Fibroblast of gingiva (primary cell): ENCODE data around the gene RNASET2.

ENCODE experiments used
- DNase-seq: peaks from one replicate; pipeline ENCODE4 v3.0.0-alpha.2; 2011; ENCODE audit warnings: low read depth

Gene RNASET2, protein sequence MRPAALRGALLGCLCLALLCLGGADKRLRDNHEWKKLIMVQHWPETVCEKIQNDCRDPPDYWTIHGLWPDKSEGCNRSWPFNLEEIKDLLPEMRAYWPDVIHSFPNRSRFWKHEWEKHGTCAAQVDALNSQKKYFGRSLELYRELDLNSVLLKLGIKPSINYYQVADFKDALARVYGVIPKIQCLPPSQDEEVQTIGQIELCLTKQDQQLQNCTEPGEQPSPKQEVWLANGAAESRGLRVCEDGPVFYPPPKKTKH

DNA sequence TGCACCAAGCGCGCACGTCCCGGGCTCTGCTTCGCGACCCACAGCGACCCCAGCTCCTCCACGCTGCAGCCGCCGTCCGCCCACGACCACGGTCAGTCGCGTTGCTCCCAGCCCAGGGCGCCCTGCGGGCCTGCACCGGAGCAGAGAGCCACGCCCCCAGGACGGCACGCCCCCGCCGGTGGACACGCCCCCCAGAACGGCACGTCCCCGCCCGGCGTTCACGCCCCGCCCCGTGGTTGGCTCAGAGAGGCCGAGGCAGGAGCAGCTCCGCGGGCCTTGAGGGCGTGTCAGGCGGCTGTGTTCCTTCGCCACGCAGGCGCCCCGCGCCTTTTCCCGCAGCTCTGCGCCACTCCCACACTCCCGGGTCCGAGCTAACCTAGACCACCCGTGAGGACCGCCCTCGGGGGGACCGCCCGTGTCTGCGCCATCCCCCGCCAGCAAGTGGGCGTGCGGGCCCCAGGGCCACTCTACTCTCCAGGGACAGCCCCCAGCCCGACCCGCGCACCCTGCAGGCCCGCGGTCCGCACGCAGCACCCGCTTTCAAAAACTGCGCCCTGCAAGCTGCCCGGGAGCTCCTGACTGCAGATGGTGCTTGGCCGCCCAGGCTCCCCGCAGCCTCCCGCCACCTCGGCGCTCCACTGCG, at the start of gene RNASET2:
RNASET2 (minus strand) TSS at position 107 of the 643 bp plus-strand sequence. CDS start 368 bp downstream, outside the sequence.
- peak; percentile 87 for DNase-seq

DNA sequence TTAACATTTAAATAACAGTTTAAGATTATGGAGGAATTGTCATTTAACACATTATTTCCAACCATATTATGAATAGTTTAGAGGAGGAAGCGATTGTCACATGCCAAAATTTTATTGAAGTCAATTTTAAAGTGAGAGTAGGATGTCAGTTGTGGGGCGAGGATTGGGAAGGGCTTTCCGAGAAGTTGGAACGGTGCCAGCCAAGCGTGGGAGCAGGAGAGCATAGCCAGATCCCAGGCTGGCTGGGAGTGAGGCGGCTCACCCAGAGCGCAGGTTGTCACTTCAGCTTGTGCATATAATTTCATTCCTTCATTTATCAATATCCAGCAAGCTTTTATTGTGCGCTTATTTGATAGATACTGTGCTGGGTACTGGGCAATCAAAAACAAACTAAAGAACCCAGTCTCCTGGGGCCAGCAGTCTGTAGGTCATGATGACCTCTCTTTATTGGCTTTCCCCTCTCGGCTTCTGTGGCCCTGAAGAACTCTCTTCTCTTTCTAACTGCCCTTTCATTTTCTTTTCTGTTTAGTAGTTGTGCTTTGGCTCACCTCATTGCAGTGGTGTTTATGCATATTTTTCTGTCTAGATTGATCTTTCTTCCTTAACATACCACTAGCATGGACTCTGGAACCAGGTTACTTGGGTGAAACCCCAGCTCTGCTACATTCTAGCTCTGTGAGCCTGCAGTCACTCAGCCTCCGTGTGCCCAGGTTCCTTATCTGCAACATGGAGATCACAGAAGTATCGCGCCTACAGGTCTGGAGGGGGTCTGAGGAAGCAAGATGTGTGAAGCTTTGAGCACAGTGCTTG, 49.2 kb upstream of the RNASET2 start:
- DNase-seq, result no peak

DNA sequence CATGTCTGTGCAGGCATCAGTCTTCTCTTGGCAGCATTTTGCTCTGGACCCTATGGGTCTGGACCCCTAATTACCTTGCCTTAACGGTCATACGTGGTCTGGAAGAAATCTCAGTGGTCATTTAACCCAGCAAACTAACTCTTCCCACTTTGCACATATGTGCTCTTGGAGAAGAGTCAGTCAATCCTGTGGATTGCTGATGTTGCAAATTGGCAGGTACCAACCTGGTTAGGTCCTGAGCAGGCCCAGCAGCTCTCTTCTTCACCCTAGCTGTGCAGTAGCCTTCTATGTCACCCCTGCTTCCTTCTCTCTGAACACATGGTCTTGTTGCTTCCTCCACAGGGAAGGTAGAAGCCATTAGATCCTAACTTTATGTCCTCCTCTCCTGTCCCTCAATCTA, 44.4 kb upstream of the RNASET2 start:
- no peak for DNase-seq

DNA sequence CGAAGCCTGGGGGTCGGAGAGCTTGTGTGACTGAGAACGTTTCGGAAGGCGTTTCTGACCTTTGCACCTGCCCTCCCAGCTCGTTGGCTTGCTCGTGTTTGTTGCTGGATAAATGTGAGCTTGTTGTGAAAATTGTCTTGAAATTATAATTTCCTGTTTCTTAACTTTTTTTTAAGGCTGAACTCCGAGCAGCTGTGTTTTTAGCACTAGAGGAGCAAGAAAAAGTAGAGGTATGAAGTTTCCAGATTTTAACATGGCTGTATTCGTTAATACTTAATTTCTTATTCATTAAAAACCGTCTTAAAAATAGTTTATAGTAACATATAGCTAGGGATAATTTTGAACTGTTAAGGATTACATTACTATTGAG, 43.5 kb upstream of the RNASET2 start:
- no peak for DNase-seq

DNA sequence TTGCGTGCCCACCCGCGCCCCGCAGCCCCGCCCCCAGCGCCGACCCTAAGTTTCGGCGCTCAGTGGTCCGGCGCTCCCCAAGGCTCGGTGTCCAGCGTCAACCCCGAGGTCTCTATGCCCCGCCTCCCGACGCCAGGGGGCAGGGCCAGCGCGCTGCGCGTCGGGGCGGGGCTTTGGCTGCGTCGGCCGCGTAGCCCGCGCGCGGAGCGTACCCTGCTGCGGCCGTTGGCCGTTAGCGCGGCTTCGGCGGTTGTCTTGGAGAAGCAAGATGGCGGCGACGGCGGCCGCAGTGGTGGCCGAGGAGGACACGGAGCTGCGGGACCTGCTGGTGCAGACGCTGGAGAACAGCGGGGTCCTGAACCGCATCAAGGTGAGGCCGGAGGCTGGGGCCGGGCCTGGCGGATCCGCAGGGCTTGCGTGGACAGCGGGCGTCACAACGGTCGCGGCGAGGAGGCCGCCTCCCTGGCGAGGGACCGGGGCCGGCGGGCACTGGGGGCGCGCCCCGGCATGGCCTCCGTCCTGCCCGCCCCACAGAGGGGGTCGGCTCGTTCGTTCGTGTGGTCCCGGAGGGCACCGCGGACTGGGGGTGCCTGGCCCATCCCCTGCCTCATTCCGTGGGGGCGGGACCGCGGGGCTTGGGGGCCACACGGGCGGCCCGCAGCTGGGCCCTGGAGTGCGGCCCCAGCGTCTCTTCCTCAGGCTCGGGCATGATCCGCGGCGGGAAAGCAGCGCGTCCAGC, 43.0 kb upstream of the RNASET2 start, which contains the start of gene CEP43:
CEP43 (plus strand) TSS at position 253 of the 739 bp plus-strand sequence; CDS start at position 269, 16 bp downstream.
- peak; percentile 93 for DNase-seq

DNA sequence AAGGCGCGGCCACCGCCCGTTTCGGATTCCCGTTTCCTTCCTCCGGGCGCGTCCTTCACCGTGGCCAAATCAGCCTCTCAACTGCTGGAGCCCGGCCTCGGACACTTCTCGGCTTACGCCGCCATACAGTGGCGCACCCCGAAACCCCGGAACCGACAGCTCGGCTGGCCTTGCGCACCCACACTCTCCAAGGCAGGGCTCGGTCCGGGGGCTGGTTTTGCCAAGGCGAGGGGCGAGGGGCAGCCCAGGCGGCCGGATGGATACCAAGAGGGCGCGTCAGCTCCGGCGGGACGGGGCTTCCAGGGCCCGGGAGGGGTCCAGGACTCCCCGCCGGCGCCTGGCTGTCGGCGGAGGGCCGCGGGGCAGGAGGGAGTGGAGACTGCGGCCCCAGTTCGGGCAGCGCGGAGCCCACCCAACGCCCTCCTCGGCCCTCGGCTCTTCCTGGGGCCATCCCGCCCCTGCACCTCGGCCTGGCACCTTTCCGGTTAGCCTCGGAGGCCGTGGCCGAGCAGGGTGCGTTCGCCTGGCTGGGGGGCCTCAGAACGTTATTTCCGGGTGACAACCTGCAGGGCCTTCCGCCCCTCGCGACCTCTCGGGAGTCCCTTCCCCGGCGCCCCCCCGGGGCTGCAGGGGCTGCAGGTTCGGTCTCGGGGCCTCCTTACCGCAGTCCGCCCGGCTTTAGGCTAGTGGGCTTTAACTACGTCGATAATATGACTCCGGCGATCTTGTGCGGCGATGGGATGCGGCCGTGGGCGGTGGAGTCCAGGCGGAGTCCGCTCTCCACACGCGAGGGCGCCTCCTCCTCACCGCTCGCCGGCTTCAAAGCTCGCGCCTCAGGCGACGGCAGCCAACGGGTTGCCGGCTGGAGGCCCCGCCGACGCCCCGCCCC, 42.1 kb upstream of the RNASET2 start:
- no peak for DNase-seq

DNA sequence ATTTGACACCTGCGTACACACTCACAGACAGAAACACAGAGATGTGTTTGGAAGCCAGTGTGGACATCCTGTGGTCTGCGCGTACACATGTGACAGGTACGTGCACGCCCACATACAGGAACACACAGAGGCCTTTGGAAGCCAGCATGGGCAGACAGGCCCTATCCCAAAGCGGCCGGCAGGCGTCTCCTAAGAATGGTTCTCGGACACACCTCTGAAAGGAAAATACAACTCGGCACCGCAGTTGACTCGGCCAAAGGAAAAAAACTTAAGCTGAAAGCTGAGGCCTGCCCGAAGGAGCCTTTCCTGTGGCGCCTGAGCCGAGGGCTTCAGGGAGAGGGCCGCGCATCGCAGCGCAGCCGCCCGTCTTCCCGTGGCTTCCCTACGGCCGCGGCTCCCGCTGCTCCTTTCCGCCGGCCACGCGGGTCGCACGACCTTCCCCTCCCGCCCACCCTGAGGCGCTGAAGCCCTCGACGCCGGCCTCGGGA, 41.5 kb upstream of the RNASET2 start:
- DNase-seq, result peak; percentile 56

DNA sequence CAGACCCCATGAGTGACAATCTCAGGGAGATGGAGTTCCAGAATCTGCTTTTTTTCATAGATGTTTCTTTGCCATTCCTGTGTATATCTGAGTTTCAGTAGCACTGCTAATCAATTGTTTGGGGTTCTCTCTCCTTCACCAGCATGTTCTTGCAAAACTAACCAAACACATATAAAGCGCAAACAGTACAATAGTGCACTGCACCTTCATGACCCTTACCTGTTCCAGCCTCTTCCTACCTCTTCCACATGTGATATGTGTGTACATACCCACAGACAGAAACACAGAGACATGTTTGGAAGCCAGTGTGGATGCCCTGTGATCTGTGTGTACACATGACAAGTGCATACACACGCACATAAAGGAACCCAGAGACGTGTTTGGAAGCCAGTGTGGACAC, 41.0 kb upstream of the RNASET2 start:
- DNase-seq, result no peak

DNA sequence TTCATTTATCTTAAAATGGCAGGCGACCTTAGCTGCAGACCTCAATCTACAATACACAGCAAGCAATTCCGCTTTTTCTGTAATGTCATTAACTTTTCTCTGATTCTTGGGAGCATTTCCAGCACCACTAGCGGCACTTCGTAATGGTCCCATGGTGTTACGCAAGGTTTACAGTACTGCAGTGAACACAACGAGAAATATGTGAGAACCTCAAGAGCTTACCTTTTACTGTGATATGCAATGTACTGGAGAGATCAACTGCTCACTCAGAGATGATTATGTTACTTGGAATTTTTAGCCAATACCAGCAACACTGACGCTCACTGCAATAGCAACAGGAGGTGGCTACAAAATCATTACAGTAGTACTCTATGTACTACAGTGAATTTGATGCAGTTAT, 40.1 kb upstream of the RNASET2 start:
- DNase-seq, result no peak

DNA sequence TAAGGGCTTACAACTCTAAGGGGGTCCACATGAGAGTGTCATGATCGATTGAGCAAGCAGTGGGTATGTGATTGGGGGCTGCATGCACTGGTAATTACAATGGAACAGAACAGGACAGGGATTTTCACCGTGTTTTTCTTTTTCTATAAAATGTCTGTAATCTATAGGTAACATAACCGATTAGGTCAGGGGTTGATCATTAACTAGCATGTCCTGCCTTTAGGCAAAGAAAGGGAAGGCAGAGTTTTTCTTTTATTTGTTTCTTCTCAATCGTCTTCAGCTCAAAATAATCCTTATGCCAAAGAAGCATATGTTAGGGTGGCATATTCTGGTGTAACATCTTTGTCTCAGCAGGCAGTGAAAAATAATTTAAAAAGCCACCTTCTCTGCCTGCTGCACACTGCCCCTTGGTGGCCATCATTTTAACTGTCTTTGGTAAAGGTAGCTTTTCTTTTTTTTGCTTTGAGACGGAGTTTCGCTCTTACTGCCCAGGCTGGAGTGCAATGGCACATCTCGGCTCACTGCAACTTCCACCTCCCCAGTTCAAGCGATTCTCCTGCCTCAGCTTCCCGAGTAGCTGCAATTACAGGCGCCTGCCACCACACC, 33.2 kb upstream of the RNASET2 start:
- DNase-seq, result peak; percentile 39

DNA sequence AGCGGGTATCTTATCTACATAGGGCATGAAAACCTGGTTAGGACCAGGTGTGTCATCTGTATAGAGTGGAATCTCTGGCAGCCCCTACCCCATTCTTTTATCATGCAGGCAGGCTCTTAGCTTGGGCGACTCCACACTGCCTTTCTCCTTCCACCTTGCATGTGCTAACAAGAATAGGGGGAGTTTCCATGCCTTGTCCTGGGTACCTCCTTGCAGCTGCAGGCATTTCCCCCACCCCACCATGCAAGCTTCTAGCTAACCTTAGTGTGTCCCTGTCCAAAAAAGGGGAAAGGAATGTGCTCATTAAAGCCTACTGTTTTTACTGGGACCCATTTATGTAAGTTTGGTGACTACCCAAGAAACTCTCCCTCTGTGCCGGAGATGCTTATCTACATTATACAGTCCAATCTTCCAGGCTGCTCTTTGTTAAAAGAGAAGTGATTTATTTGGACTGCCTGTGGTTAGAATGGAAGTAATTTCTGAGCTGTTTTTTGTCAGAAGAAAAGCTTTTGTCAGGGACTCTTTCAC, 32.4 kb upstream of the RNASET2 start:
- no peak for DNase-seq

DNA sequence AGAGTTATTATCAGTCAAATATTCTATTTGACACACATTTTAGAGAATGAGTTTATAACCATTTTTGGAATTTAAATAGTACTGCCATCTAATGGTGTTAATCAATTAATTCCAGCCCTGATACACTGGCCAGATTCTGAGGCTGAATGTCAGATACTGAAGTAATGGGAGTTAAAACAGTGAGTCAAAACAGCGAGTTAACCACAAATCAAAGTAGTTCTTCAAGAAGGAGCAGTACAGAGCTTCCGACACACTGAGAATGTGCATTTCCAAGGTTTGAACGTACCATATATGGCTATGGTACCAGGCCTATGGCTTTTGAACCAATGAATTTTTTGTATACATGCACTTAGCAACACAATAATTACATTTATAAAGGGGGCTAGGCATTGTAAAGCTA, 31.6 kb upstream of the RNASET2 start:
- no peak for DNase-seq

DNA sequence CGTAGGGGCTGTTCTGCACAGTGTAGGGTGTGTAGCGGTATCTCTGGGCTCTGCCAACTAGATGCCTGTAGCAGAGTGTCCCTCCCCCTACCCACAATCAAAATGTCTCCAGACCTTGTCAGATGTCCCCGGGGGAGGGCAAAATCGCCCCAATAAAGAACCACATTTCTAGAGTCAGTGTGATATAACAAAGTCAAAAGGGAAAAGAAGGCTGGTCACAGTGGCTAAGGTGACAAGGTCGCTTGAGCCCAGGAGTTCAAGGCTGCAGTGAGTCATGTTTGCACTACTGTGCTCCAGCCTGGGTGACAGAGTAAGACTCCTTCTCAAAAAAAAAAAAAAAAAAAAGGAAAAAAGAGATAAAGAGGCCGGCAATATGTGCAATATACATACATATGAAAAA, 31.1 kb upstream of the RNASET2 start:
- no peak for DNase-seq

DNA sequence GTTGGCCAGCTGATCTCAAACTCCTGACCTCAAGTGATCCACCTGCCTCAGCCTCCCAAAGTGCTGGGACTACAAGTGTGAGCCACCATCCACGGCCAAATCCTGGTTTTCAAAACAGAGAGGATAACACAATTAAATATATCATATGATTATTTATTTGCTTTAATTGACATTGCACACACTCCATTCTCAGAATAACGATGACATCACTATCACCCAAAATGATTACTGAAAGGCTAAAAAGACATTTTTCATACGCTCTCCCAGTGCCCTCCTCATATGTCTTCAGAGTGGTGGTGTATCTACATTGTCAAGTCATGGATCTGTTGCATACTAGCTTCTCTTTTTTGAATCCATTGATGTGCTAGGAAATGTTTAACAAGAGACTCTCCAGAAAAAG, 24.4 kb upstream of the RNASET2 start:
- no peak for DNase-seq

DNA sequence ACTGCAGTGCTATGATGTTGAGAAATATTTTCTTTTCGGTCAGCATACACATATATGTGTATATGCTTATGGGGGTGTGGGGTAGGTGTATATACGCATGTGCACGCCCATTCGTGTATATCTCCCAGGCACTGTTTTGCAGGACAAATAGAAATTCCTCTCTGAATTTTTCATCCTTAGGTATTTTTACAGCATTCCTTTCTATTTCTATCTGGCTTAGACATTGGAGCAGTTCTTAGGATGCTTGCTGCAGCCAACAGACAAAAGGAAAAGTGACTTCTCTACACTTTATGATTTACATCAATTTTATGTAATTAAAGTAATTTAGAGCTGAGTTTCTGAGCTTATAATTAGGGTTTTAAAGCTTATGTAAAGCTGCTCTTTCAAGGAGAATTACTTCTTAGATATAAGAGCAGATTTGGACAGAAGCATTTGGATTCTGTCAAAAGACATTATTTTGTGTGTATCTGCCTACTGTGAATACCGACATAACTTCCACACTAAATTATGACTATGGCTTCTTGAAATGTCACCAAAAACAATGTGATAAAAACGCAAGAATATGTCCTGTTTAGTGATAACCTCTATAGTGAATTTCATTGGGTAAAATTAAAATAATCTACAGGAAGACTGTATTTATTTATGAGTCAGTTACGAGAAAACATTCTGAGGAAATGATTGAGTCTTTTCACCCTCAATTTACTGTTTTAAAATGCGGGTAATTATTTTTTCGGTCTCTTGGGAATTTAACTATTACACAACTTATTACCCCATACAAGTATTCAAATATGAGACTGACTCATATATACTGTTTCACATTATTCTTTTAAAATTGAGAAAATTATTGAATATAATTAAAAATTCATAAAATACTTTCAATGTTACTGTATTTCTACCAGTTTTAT, 21.5 kb upstream of the RNASET2 start:
- peak; percentile 55 for DNase-seq

DNA sequence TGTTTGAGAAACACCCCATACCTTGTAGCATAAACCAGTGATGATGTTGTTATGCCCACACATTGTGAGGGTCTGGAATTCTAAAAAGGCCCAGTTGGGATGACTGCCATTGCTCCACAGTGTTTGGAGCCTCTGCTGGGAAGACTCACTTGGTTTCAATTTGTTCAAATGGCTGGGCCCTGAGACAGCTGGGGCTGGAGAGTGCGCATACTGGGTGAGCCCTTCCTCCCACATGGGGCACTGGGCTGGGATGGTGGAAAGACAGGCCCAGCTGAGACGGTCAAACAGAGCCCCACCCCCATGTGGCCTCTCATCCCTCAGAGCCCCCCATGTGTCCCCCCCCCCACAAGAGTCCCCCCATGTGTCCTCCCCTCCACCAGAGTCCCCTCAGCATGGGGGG, 20.3 kb upstream of the RNASET2 start:
- DNase-seq, result no peak

DNA sequence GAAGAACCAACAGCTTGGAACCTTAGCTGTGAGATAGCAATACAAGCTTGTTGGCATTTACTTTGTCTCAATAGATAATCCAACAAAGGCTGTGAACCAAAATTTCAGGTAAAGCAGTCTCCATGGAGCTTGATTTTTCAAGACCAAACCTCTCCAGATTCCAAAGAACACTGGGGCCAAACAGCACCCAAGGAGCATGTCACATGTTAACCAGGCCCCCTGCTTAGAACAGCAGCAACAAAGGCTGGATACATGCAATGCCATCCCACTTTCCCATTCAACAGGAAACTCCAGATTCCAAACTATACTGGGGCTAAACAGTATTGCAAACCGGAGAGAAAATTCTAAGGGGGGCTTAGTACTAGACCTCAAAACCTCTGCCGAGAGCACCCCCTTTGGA, 15.8 kb upstream of the RNASET2 start:
- no peak for DNase-seq

DNA sequence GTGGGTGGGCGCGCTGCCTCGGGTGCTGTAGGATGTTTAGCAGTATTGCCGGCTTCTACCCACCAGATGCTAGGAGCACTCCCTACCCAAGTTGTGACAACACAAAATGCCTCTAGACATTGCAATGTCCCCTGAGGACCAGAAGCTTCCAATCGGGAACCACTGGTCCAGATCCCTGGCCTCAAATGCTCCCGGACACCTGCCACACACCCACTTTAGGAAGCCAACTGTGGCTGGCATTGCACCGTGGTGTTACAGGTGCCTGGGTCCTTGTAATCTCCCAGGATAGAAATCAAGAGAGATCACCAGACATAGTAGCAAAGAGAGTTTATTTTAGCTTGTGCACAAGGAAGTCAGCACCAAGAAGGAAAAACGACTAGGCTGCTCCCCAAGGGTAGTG, 14.9 kb upstream of the RNASET2 start:
- DNase-seq, result no peak

DNA sequence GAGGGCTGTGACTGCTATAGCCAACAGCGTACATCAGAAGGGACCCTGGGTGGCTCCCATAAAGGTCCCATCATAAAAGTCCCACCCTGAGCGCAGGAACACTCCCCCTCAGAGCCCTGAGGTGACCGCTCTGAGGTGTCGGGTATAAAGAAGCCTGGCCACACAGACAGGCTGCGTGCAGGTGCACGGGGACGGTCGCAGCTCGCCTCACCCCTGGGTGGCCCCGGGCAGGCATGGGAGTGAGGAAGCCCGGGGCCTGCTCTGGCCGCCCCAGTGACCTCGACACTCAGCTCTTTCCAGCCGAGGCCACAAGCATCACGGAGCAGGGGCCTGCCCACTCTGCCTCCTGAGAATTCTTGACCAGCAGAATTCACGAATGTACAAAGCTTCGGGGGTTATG, 14.4 kb upstream of the RNASET2 start:
- DNase-seq, result no peak
